Measurements from ENCODE around the gene IFIH1. TPM values are rescaled to one million over a fixed set of nuclear protein-coding genes. Genes with fewer than 3 reads are reported as not detected.

IFIH1 gene
- total RNA-seq, 1 donor from 2014 or later = 10.7 TPM

DNA sequence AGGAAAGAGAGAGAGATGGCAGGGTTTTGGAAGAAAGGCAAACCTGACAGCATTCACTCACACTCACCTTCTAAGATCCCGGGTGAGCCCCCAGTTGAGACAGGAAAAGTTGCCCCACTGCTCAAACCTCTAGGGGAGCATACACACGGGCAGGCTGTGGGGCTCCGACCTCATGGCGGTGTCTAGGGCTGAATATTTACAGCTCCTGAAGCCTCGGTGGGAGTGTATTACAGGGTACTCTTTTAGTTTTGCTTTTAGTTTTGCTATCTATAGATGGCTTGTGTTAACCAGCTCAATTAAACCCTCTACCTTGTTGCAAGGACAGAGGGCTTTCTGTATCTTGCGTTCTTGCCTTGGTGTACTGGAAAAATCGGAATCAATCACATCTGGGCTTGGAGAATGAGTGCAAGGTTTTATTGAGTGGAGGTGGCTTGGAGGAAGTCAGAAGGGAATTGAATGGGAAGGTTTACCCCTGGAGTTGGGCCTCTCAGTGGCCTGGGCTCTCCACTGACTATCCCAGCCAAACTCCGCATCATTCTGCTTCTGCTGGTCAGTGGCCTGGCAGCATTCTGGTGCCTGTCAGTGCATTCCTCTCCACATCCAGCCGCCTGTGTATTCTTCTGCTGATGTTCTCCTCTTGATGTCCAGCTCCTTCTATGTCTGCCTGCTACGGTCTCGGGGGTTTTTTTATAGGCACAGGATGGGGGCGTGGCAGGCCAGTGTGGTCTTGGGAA, 10.1 kb upstream of the IFIH1 start:
- H3K4me3 Mint-ChIP-seq = no peak overlapping the region
- H3K27ac Mint-ChIP-seq = no peak overlapping the region

GRCh38 chr2:162327806-162328205, 9.3 kb upstream of the IFIH1 start:
- H3K36me3 Mint-ChIP-seq = no peaks in the 10 kb centered on the region
- no peaks in the 10 kb centered on the region for H3K9me3 Mint-ChIP-seq
- no peaks in the 10 kb centered on the region for H3K27me3 Mint-ChIP-seq (ENCODE audit: low read depth)
- H3K4me3 Mint-ChIP-seq = no peak overlapping the region
- H3K4me1 Mint-ChIP-seq = peaks cover 3% of the 10 kb centered on the region
- H3K27ac Mint-ChIP-seq = no peak overlapping the region
- TF ChIP-seq CTCF (IDR thresholded peaks at IDR 0.05; ENCODE audit: unreplicated experiment) = no peak
- no peak for DNase-seq (ENCODE audit: low spot score in 2 of 2, unreplicated experiment in 2 of 2)

More for the DNA sequence above, 10.1 kb upstream of the IFIH1 start:
- peaks cover 3% of the 10 kb centered on the region for H3K4me1 Mint-ChIP-seq
- no peaks in the 10 kb centered on the region for H3K27me3 Mint-ChIP-seq (ENCODE audit: low read depth)
- H3K9me3 Mint-ChIP-seq = no peaks in the 10 kb centered on the region
- DNase-seq (ENCODE audit: low spot score in 2 of 2, unreplicated experiment in 2 of 2) = no peak
- no peak for TF ChIP-seq CTCF (IDR thresholded peaks at IDR 0.05; ENCODE audit: unreplicated experiment)
- no peaks in the 10 kb centered on the region for H3K36me3 Mint-ChIP-seq

- no peaks in the 10 kb centered on the region for H3K27me3 Mint-ChIP-seq (ENCODE audit: low read depth)
- no peak overlapping the region for H3K4me3 Mint-ChIP-seq
- H3K36me3 Mint-ChIP-seq = no peaks in the 10 kb centered on the region
- H3K9me3 Mint-ChIP-seq = no peaks in the 10 kb centered on the region
- TF ChIP-seq CTCF (IDR thresholded peaks at IDR 0.05; ENCODE audit: unreplicated experiment) = peak; percentile 31
- peaks cover 3% of the 10 kb centered on the region for H3K4me1 Mint-ChIP-seq
- no peak for DNase-seq (ENCODE audit: low spot score in 2 of 2, unreplicated experiment in 2 of 2)
- H3K27ac Mint-ChIP-seq = no peak overlapping the region
These were observed 8.8 kb upstream of the IFIH1 start for GRCh38 chr2:162327134-162327769.

DNA sequence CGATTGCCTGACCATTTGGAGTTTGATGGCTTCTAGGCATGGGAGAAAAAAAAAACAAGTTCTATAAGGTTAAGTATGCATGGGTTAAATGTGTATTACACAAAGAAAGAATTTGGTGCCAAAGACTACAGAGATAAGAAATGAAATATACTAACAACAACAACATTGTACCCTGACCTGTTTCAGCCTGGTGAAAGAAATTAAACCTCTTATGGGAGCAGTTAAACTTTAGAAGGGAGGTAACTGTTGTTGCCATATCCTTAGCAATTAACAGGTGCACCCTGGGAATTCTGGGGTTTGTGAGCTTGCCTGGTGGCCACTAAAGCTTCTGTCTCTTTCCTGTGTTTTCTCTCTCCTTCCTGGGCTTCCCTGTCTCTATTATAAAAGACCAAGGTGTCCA, 6.5 kb upstream of the IFIH1 start:
- peaks cover 3% of the 10 kb centered on the region for H3K4me1 Mint-ChIP-seq
- no peaks in the 10 kb centered on the region for H3K36me3 Mint-ChIP-seq
- H3K9me3 Mint-ChIP-seq = no peaks in the 10 kb centered on the region
- DNase-seq (ENCODE audit: low spot score in 2 of 2, unreplicated experiment in 2 of 2) = no peak
- H3K4me3 Mint-ChIP-seq = no peak overlapping the region
- H3K27ac Mint-ChIP-seq = no peak overlapping the region
- no peak for TF ChIP-seq CTCF (IDR thresholded peaks at IDR 0.05; ENCODE audit: unreplicated experiment)
- H3K27me3 Mint-ChIP-seq (ENCODE audit: low read depth) = peaks cover 2% of the 10 kb centered on the region

GRCh38 chr2:162320864-162321517, 2.5 kb upstream of the IFIH1 start:
- no peak for DNase-seq (ENCODE audit: low spot score in 2 of 2, unreplicated experiment in 2 of 2)
- Mint-ChIP-seq H3K4me3 (no peak overlapping the region), H3K4me1 (peaks cover 23% of the 10 kb centered on the region), H3K9me3 (no peaks in the 10 kb centered on the region), H3K36me3 (no peaks in the 10 kb centered on the region), H3K27ac (no peak overlapping the region), H3K27me3 (ENCODE audit: low read depth) (peaks cover 7% of the 10 kb centered on the region)
- TF ChIP-seq CTCF (IDR thresholded peaks at IDR 0.05; ENCODE audit: unreplicated experiment) = no peak

All from mesothelial cell of epicardium (in vitro differentiated cells).